Endothelial cell (in vitro differentiated cells): ENCODE results near the gene GARRE1. TPM values are rescaled to one million over a fixed set of nuclear protein-coding genes. Genes with fewer than 3 reads are reported as not detected.

Experiments
- DNase-seq: peaks from one replicate; pipeline ENCODE4 v3.0.0; 2021; ENCODE audit warnings: low spot score
- H3K27ac Mint-ChIP-seq: one replicate; pipeline ENCODE4 v1.8.0; 2021; ENCODE audit warnings: mixed read lengths, inconsistent platforms; ENCODE audit not compliant: unreplicated experiment
- H3K27me3 Mint-ChIP-seq: one replicate; pipeline ENCODE4 v1.8.0; 2021; ENCODE audit warnings: mild to moderate bottlenecking, moderate library complexity, mixed read lengths, inconsistent platforms; ENCODE audit not compliant: unreplicated experiment
- H3K36me3 Mint-ChIP-seq: one replicate; pipeline ENCODE4 v1.8.0; 2021; ENCODE audit warnings: mild to moderate bottlenecking, low read depth, mixed read lengths, inconsistent platforms; ENCODE audit not compliant: unreplicated experiment
- H3K4me1 Mint-ChIP-seq: one replicate; pipeline ENCODE4 v1.8.0; 2021; ENCODE audit warnings: mild to moderate bottlenecking, mixed read lengths, inconsistent platforms; ENCODE audit not compliant: unreplicated experiment
- H3K4me3 Mint-ChIP-seq: one replicate; pipeline ENCODE4 v1.8.0; 2021; ENCODE audit warnings: mild to moderate bottlenecking, mixed read lengths, inconsistent platforms; ENCODE audit not compliant: unreplicated experiment
- H3K9me3 Mint-ChIP-seq: one replicate; pipeline ENCODE4 v1.8.0; 2021; ENCODE audit warnings: mixed read lengths, inconsistent platforms; ENCODE audit not compliant: unreplicated experiment
- CTCF ChIP-seq: fragments of 200-600 bp; sonication (generic); IDR thresholded peaks from one replicate; pipeline ENCODE4 v1.5.0; 2021; ENCODE audit warnings: antibody characterized with exemption; ENCODE audit not compliant: unreplicated experiment
- total RNA-seq: library from RNA; stranded (reverse); fragmentation: NEBNext Ultra II Directional; extraction: Animal tissue kit (Norgen Biotek cat#: 25700); gene quantifications from one replicate; pipeline ENCODE4 v1.2.1, GENCODE V29; 2021; ENCODE audit not compliant: unreplicated experiment

GARRE1 gene
- total RNA-seq, 1 donor from 2014 or later, result 49.0 TPM

GRCh38 chr19:34254698-34255432 lies 511 bp downstream of the GARRE1 start:
- Mint-ChIP-seq H3K36me3 (peaks cover 21% of the 10 kb centered on the region), H3K27ac (peak overlapping the region; percentile 96), H3K27me3 (peaks cover 10% of the 10 kb centered on the region), H3K4me3 (peak overlapping the region; percentile 94), H3K9me3 (no peaks in the 10 kb centered on the region), H3K4me1 (peaks cover 18% of the 10 kb centered on the region)
- TF ChIP-seq CTCF, result no peak
- peak; percentile 61 for DNase-seq

GRCh38 chr19:34255546-34255945 lies 1.2 kb downstream of the GARRE1 start:
- H3K27ac Mint-ChIP-seq, result peak overlapping the region; percentile 96
- peaks cover 18% of the 10 kb centered on the region for H3K36me3 Mint-ChIP-seq
- peaks cover 10% of the 10 kb centered on the region for H3K27me3 Mint-ChIP-seq
- no peak for TF ChIP-seq CTCF
- H3K9me3 Mint-ChIP-seq, result no peaks in the 10 kb centered on the region
- no peak for DNase-seq
- peak overlapping the region; percentile 94 for H3K4me3 Mint-ChIP-seq
- H3K4me1 Mint-ChIP-seq, result peaks cover 19% of the 10 kb centered on the region

GRCh38 chr19:34256835-34257558 lies 2.6 kb downstream of the GARRE1 start:
- peaks cover 28% of the 10 kb centered on the region for H3K36me3 Mint-ChIP-seq
- no peak overlapping the region for H3K4me3 Mint-ChIP-seq
- TF ChIP-seq CTCF, result no peak
- H3K27me3 Mint-ChIP-seq, result peaks cover 16% of the 10 kb centered on the region
- no peaks in the 10 kb centered on the region for H3K9me3 Mint-ChIP-seq
- H3K27ac Mint-ChIP-seq, result peak overlapping the region; percentile 54
- DNase-seq, result no peak
- H3K4me1 Mint-ChIP-seq, result peaks cover 26% of the 10 kb centered on the region

- no peak for DNase-seq
- Mint-ChIP-seq H3K4me1 (peaks cover 26% of the 10 kb centered on the region), H3K4me3 (no peak overlapping the region)
Observed at GRCh38 chr19:34257559-34257924, 3.2 kb downstream of the GARRE1 start.

More at GRCh38 chr19:34257559-34257924, 3.2 kb downstream of the GARRE1 start:
- Mint-ChIP-seq H3K27ac (peak overlapping the region; percentile 54), H3K9me3 (no peaks in the 10 kb centered on the region), H3K36me3 (peaks cover 28% of the 10 kb centered on the region), H3K27me3 (peaks cover 16% of the 10 kb centered on the region)
- no peak for TF ChIP-seq CTCF
